ENCODE measurements around the gene UBE2L6. TPM values are rescaled to one million over a fixed set of nuclear protein-coding genes. Genes with fewer than 3 reads are reported as not detected.

The UBE2L6 gene
- total and polyA plus RNA-seq, 2 of the 4 experiments (the other 2 are of a cell fraction), result 37.5 to 46.7 TPM

GRCh38 chr11:57513911-57514537, 53.4 kb downstream of the UBE2L6 start:
- no TSS peak for BruUV-seq (replicated peaks)
- 20% methylated on average over 24 of the region's 35 CpGs; no CpG with 5 or more reads in 1 of the 2 experiments for WGBS, 2 experiments (ENCODE audit: extremely low coverage in 2 of 2, insufficient read length in 1 of 2)
- CTCF ChIA-PET, result interaction anchor here (0.6 to 3.0 kb wide), 4 partner anchors 13 to 123 kb away, joined by 3 to 17 read pairs (median 11); no protein-coding TSS in a partner anchor

More at GRCh38 chr11:57513911-57514537, 53.4 kb downstream of the UBE2L6 start:
- H3K4me3 ChIP-seq (ENCODE audit: insufficient read depth, low read depth, low read length), result peak overlapping the region; percentile 95
- POLR2A ChIA-PET (ENCODE audit: unreplicated experiment), result interaction anchor here (0.6 kb wide), 1 partner anchor 250 kb away, joined by 4 read pairs; no protein-coding TSS in a partner anchor
- intact Hi-C loops (cut with micrococcal nuclease) (no loop called here), dilution Hi-C loops (cut with HindIII; ENCODE audit: low sequenced_read_pairs, unreplicated experiment) (no loop called here), in situ Hi-C loops (cut with MboI; ENCODE audit: low sequenced_read_pairs) (loop anchor here (25.0 kb wide), 1 partner anchor 677 kb away; no protein-coding TSS in a partner anchor)
- H3K18ac ChIP-seq (ENCODE audit: low read depth, low read length), result peak overlapping the region; percentile 40; the same call in 1 of the 2 replicates
- H3K23ac ChIP-seq (ENCODE audit: low read depth, low read length), result peak overlapping the region; percentile 96
- H3K4me2 ChIP-seq (ENCODE audit: low read depth, low read length), result peak overlapping the region; percentile 91
- peak; percentile 28 for ATAC-seq (ENCODE audit: low read depth)
- peaks cover 7 to 24% of the 10 kb centered on the region in 2 experiments; a peak in 3 of 4 replicates for H3K79me1 ChIP-seq (ENCODE audit: low read depth in 1 of 2, low read length in 2 of 2)
- H4K5ac ChIP-seq (ENCODE audit: low read depth, low read length), result 0 out of 2 replicates have a peak overlapping the region, but pooled peaks have one; percentile 28
- peak overlapping the region; percentile 89 for H4K91ac ChIP-seq (ENCODE audit: insufficient read depth, low read depth, low read length)
- H3K14ac ChIP-seq (replicated peaks; ENCODE audit: low read depth, low read length), result peak overlapping the region; percentile 83
- H3K36me3 ChIP-seq (ENCODE audit: control insufficient read depth, insufficient read depth, low read length), result peaks cover 4% of the 10 kb centered on the region; the same call in 1 of the 2 replicates
- no peak overlapping the region; the same call in 2 of the 3 replicates for H2BK15ac ChIP-seq (ENCODE audit: low read depth, low read length)
- no peak overlapping the region for H3K56ac ChIP-seq (ENCODE audit: extremely low read depth, insufficient read depth, low read length)
- no peaks in the 10 kb centered on the region; the same call in 1 of the 2 replicates for H3K4me1 ChIP-seq (ENCODE audit: control insufficient read depth, insufficient read depth, low read length)
- H2AFZ ChIP-seq (replicated peaks; ENCODE audit: low read length, poor library complexity), result peak overlapping the region; percentile 94
- peak overlapping the region; percentile 42; the same call in 1 of the 2 replicates for H2BK120ac ChIP-seq (ENCODE audit: low read depth, low read length)
- TF ChIP-seq BHLHE40 (IDR thresholded peaks at IDR 0.05; ENCODE audit: low read depth, low read length) (peak; percentile 34; the same call in 1 of the 2 replicates), CHD1 (IDR thresholded peaks at IDR 0.05; ENCODE audit: low read depth, low read length) (no peak), MAFK (IDR thresholded peaks at IDR 0.05; ENCODE audit: low read depth, low read length) (no peak), MAZ (IDR thresholded peaks at IDR 0.05; ENCODE audit: borderline replicate concordance, low read depth, low read length) (no peak)
- H3K4ac ChIP-seq (ENCODE audit: low read depth, low read length), result peak overlapping the region; percentile 77
- H3K9me3 ChIP-seq (ENCODE audit: control insufficient read depth, insufficient read depth, low read length), result no peaks in the 10 kb centered on the region
- H2BK20ac ChIP-seq (ENCODE audit: low read depth, low read length), result no peak overlapping the region
- peaks cover 7% of the 10 kb centered on the region; the same call in 1 of the 2 replicates for H4K20me1 ChIP-seq (ENCODE audit: insufficient read depth, low read length)
- peak overlapping the region; percentile 75 for H3K9ac ChIP-seq (ENCODE audit: low read depth, low read length)
- no peaks in the 10 kb centered on the region; the same call in 1 of the 2 replicates for H3K9me1 ChIP-seq (ENCODE audit: insufficient read depth, low read length)
- peak overlapping the region; percentile 98 for H2AK9ac ChIP-seq (replicated peaks; ENCODE audit: low read depth, low read length, poor library complexity)
- H3K27ac ChIP-seq (ENCODE audit: insufficient read depth, low read length), result peak overlapping the region; percentile 63
- H2BK5ac ChIP-seq (ENCODE audit: low read depth, low read length, poor library complexity, severe bottlenecking), result no peak overlapping the region
- peak overlapping the region; percentile 77 to 96; a peak in 3 of 4 replicates for H4K8ac ChIP-seq (ENCODE audit: low read depth in 2 of 2, low read length in 2 of 2)
- DNase-seq, result peak; percentile 33
- no peaks in the 10 kb centered on the region for H3K27me3 ChIP-seq (ENCODE audit: control insufficient read depth, insufficient read depth, low read length)
- peak overlapping the region; percentile 70; the same call in 1 of the 2 replicates for H2AK5ac ChIP-seq (ENCODE audit: low read depth, low read length)

Measured in IMR-90 (cell line).